Liver (tissue), 3 donors: ENCODE results near the gene BLZF1.

ENCODE experiments used
- EGR1 ChIP-seq, 2 donors: IDR thresholded peaks; 2 replicates each; pipeline ENCODE4 v1.6.1; 2016 to 2018; ENCODE audit warnings: antibody characterized with exemption in 2 of 2, low read depth in 2 of 2
- RAD21 ChIP-seq, 2 donors: IDR thresholded peaks; 2 replicates each; pipeline ENCODE4 v1.6.1; 2016; ENCODE audit warnings: antibody characterized with exemption in 2 of 2, mild to moderate bottlenecking in 2 of 2
- SP1 ChIP-seq: IDR thresholded peaks from 2 replicates; pipeline ENCODE4 v1.6.1; 2018; ENCODE audit warnings: antibody characterized with exemption, mild to moderate bottlenecking
- TAF1 ChIP-seq: conservative IDR thresholded peaks from 2 replicates; pipeline ENCODE4 v1.6.1; 2016; ENCODE audit warnings: antibody characterized with exemption, mild to moderate bottlenecking
- YY1 ChIP-seq: IDR thresholded peaks from 2 replicates; pipeline ENCODE4 v1.6.1; 2016; ENCODE audit warnings: antibody characterized with exemption, mild to moderate bottlenecking
- TF ChIP-seq, protein P1 (sequence below): fragments of 150-350 bp; IDR thresholded peaks from 2 replicates; pipeline ENCODE4 v1.5.1; 2017; ENCODE audit warnings: improper control_type of control experiment, low read depth, low read length; ENCODE audit not compliant: missing input control
- TF ChIP-seq, protein P2 (sequence below): IDR thresholded peaks from 2 replicates; pipeline ENCODE4 v1.6.1; 2016; ENCODE audit warnings: antibody characterized with exemption, mild to moderate bottlenecking
- TF ChIP-seq, protein P3 (sequence below): IDR thresholded peaks from 2 replicates; pipeline ENCODE4 v1.6.1; 2016; ENCODE audit warnings: antibody characterized with exemption
- TF ChIP-seq, protein P4 (sequence below): IDR thresholded peaks from 2 replicates; pipeline ENCODE4 v1.6.1; 2016; ENCODE audit warnings: antibody characterized with exemption
- donor health status: healthy.
- donor health status: healthy.

DNA sequence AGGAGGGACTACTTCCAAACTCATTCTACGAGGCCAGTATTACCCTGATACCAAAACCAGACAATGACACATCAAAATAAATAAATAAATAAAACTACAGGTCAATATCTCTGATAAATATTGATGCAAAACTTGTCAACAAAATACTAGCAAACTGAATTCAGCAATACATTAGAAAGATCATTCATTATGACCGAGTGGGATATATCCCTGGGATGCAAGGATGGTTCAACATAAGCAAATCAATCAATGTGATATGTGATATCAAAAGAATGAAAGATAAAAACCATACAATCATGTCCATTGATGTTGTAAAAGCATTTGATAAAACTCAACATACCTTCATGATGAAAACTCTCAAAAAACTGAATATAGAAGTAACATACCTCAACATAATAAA lies 37.1 kb upstream of the BLZF1 start:
- TF ChIP-seq, protein P1, sequence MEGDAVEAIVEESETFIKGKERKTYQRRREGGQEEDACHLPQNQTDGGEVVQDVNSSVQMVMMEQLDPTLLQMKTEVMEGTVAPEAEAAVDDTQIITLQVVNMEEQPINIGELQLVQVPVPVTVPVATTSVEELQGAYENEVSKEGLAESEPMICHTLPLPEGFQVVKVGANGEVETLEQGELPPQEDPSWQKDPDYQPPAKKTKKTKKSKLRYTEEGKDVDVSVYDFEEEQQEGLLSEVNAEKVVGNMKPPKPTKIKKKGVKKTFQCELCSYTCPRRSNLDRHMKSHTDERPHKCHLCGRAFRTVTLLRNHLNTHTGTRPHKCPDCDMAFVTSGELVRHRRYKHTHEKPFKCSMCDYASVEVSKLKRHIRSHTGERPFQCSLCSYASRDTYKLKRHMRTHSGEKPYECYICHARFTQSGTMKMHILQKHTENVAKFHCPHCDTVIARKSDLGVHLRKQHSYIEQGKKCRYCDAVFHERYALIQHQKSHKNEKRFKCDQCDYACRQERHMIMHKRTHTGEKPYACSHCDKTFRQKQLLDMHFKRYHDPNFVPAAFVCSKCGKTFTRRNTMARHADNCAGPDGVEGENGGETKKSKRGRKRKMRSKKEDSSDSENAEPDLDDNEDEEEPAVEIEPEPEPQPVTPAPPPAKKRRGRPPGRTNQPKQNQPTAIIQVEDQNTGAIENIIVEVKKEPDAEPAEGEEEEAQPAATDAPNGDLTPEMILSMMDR = no peak
- TF ChIP-seq EGR1 (IDR thresholded peaks at IDR 0.05; ENCODE audit: low read depth in 2 of 2) = no peak
- TF ChIP-seq TAF1 = no peak
- TF ChIP-seq RAD21 (IDR thresholded peaks at IDR 0.05) = no peak
- no peak for TF ChIP-seq SP1
- TF ChIP-seq, protein P2, sequence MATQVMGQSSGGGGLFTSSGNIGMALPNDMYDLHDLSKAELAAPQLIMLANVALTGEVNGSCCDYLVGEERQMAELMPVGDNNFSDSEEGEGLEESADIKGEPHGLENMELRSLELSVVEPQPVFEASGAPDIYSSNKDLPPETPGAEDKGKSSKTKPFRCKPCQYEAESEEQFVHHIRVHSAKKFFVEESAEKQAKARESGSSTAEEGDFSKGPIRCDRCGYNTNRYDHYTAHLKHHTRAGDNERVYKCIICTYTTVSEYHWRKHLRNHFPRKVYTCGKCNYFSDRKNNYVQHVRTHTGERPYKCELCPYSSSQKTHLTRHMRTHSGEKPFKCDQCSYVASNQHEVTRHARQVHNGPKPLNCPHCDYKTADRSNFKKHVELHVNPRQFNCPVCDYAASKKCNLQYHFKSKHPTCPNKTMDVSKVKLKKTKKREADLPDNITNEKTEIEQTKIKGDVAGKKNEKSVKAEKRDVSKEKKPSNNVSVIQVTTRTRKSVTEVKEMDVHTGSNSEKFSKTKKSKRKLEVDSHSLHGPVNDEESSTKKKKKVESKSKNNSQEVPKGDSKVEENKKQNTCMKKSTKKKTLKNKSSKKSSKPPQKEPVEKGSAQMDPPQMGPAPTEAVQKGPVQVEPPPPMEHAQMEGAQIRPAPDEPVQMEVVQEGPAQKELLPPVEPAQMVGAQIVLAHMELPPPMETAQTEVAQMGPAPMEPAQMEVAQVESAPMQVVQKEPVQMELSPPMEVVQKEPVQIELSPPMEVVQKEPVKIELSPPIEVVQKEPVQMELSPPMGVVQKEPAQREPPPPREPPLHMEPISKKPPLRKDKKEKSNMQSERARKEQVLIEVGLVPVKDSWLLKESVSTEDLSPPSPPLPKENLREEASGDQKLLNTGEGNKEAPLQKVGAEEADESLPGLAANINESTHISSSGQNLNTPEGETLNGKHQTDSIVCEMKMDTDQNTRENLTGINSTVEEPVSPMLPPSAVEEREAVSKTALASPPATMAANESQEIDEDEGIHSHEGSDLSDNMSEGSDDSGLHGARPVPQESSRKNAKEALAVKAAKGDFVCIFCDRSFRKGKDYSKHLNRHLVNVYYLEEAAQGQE = no peak
- TF ChIP-seq, protein P3, sequence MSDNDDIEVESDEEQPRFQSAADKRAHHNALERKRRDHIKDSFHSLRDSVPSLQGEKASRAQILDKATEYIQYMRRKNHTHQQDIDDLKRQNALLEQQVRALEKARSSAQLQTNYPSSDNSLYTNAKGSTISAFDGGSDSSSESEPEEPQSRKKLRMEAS = no peak
- TF ChIP-seq, protein P4, sequence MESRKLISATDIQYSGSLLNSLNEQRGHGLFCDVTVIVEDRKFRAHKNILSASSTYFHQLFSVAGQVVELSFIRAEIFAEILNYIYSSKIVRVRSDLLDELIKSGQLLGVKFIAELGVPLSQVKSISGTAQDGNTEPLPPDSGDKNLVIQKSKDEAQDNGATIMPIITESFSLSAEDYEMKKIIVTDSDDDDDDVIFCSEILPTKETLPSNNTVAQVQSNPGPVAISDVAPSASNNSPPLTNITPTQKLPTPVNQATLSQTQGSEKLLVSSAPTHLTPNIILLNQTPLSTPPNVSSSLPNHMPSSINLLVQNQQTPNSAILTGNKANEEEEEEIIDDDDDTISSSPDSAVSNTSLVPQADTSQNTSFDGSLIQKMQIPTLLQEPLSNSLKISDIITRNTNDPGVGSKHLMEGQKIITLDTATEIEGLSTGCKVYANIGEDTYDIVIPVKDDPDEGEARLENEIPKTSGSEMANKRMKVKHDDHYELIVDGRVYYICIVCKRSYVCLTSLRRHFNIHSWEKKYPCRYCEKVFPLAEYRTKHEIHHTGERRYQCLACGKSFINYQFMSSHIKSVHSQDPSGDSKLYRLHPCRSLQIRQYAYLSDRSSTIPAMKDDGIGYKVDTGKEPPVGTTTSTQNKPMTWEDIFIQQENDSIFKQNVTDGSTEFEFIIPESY = no peak
- TF ChIP-seq YY1 = no peak
